Measurements from ENCODE around the gene PARD3.

GRCh38 chr10:34294137-34294536 lies 521.0 kb downstream of the PARD3 start:
- TF ChIP-seq EZH2 (IDR thresholded peaks at IDR 0.05; ENCODE audit: borderline replicate concordance, low read depth, low read length, severe bottlenecking) (no peak), CTCF (IDR thresholded peaks at IDR 0.05; ENCODE audit: borderline replicate concordance, extremely low read depth, low read length, poor library complexity, severe bottlenecking) (no peak)
